GM11168 (cell line): ENCODE data around the gene ARRDC5.
"Not testable (repeated sequence)": the region's sequence is repeated elsewhere in the genome, so short reads cannot be mapped to it uniquely, and the experiment has no call there.

Source experiments
- in situ Hi-C: fragments of 300-500 bp; cut with MboI; formaldehyde crosslinking; loops from one replicate; pipeline ENCODE4 v1.12.0; 2022; ENCODE audit warnings: low sequenced_read_pairs; ENCODE audit not compliant: unreplicated experiment

Gene ARRDC5

DNA sequence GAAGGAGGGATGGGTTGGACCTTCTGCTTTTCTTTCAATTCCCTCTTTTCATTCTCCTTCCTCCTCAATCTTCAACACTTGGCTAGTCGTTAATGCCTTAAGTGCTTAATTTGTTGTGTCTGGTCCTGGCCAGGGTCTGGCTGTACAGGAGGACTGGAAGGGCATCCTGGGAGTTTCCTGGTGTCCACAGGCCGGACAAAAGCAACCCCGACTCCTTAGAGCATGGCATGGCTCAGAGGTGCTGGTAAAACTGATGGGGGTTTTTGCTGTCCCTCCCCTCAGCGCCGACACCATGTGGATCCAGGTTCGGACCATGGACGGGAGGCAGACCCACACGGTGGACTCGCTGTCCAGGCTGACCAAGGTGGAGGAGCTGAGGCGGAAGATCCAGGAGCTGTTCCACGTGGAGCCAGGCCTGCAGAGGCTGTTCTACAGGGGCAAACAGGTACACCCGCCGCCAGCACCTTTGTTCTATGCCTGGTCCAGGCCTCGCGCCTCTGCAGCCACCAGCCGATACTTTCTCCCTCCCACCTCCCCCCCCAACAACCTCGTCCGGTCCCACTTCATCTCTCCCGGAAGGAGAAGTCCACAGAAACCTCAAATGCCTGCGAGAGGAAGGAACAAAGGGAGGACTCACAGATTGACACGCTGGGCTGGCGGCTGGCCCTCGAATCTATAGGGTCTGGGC is 8.0 kb upstream of the ARRDC5 start:
- in situ Hi-C loops = no loop called here

DNA sequence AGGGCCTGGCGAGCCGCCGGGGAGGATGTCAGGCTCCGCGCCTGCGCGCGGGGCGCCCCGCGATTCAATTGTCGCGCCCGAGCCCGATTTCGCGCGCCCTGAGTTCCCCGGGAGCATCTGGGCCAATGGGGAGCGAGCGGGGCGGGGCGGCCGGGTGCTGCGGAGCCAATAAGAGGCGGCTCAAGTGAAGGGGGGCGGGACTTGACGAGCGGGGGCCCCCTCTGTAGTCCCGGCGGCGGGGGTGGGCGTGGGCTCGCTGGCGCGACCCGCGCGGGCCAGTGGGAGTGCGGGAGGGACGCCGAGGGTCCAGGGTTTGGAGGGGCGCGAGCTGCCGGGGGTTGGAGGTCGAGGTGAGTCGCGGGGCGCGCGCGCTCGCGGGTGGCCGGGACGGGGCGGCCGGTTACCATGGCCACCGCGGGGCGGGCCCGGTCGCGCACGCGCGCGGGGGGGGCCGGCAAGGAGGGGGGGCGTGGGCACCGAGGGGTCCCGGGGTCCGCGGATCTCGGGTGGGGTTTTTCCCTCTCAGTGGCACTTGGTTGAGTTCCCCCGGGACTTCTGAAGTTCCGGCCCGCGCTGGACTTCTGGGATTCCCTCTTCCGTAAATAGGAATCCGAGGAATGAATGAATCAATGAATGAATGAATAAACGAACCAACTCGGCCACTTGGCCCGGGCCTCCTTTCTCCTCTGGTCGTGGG is 7.3 kb upstream of the ARRDC5 start:
- in situ Hi-C loops = no loop called here

DNA sequence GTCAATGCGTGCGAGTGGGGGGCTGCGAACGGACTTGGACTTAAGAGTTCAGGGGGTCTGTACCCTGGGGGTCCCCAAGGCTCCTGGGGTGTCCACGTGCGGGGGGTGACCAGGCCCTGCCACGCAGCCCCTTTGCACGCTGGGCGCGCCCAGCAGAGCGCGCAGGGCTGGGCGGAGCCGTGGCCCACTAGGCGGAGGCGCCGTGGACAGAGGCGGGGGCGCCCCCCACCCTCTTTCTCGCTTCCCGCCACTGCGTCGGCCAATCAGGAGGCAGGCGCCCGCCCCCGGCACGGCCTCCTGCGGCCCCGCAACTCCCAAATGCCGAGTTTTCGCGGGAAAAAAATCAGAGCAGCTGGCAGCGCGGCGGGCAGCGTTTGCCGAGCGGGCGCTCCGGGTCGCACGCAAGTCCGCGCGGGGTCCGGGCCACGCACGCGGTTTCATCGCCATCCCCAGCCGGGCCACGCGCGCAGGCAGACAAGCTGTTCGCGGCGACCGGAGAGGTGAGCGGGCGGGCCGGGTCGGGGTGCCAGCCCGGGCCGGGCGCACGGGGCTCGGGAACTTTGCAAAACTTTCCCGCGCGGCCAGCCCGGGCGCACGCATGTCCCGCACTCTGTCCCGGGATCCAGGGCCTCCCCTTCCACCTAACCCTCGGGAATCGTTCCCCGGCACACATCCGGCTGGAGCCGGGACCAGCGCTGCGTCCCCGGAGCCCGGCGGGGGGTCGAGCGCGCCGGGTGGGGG is 6.6 kb upstream of the ARRDC5 start, which contains the start of gene UHRF1:
Gene UHRF1 (plus strand): TSS at position 346 of the 741 bp plus-strand sequence. CDS start 1,385 bp downstream, outside the sequence.
- in situ Hi-C loops = no loop called here

- in situ Hi-C loops = no loop called here
Observed at GRCh38 chr19:4908781-4909155, 6.1 kb upstream of the ARRDC5 start.

GRCh38 chr19:4908360-4908759 is 5.7 kb upstream of the ARRDC5 start:
- in situ Hi-C loops = no loop called here

- in situ Hi-C loops = no loop called here
Observed at GRCh38 chr19:4906963-4907362, 4.3 kb upstream of the ARRDC5 start.

DNA sequence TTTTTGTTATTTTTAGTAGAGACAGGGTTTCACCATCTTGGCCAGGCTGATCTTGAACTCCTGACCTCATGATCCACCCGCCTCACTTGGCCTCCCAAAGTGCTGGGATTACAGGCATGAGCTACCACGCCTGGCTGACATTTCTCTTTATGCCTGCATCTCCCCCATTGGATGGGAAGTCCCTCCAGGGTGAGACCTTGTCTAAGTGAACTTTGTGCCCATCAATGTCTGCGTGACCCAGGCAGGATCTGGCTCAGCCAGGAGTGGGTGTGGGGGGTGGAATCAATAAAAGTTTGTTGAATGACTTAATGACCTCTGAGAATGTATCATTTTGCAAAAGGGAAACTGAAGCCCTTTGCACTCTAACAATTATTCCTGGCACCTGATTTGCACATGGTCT is 1.8 kb upstream of the ARRDC5 start:
- in situ Hi-C loops = no loop called here

- in situ Hi-C loops = not testable (repeated sequence)
Observed at GRCh38 chr19:4900879-4901278, 1.8 kb downstream of the ARRDC5 start.

DNA sequence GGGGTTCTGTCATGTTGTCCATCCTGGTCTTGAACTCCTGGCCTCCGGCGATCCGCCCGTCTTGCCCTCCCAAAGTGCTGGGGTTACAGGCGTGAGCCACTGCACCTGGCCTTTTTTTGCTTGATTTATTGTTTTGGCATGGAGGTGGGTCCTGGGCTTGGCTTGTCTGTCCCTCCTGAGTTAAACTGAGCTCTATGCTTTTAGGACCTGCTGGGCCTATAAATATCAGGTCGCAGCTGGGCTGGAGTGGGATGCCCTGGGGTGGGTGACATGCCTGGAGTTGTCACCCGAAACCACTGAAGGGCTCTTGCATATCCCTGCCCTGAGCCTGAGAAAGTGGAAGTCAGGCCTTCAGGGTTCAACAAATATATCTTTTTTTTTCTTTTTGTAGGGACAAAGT is 5.5 kb downstream of the ARRDC5 start:
- in situ Hi-C loops = no loop called here

- in situ Hi-C loops = no loop called here
Observed at GRCh38 chr19:4896372-4896771, 6.3 kb downstream of the ARRDC5 start.

DNA sequence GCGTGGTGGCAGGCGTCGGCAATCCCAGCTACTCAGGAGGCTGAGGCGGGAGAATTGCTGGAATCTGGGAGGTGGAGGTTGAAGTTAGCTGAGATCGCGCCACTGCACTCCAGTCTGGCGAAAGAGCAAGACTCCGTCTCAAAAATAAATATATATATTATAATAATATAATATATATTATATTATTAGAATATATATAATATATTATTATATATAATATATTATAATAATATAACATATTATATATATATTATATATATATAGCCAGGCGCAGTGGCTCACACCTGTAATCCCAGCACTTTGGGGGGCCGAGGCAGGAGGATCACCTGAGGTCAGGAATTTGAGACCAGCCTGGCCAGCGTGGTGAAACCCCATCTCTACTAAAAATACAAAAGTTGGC is 9.7 kb downstream of the ARRDC5 start:
- in situ Hi-C loops = not testable (repeated sequence)

GRCh38 chr19:4891066-4891465 is 11.6 kb downstream of the ARRDC5 start:
- in situ Hi-C loops = no loop called here

DNA sequence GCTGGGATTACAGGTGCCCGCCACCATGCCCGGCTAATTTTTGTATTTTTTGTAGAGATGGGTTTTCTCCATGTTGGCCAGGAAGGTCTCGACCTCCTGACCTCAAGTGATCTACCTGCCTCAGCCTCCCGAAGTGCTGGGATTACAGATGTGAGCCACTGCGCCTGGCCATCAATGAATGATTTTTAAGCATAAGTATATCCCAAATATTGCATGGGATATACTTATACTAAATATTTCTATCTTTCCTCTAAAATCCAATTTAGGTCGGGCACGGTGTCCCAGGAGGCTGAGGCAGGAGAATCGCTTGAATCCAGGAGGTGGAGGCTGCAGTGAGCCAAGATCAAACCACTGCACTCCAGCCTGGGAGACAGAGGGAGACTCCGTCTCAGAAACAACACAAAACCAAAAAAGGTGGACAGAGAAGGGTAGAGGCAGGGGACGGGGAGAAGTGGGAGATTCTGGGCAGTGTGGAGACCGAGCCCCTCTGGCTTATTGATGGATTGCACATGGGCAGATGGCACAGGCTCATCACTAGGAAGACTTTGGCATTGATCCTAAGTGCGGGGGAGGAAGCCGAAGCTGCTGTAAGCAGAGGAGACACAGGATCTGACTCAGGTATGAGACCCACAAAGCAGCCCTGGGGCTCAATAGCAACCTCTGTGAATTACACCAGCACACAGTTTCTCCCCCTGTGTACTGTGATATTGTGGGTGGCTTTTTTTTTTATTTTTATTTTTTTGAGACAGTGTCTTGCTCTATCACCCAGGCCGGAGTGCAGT is 13.5 kb downstream of the ARRDC5 start:
- in situ Hi-C loops = no loop called here

DNA sequence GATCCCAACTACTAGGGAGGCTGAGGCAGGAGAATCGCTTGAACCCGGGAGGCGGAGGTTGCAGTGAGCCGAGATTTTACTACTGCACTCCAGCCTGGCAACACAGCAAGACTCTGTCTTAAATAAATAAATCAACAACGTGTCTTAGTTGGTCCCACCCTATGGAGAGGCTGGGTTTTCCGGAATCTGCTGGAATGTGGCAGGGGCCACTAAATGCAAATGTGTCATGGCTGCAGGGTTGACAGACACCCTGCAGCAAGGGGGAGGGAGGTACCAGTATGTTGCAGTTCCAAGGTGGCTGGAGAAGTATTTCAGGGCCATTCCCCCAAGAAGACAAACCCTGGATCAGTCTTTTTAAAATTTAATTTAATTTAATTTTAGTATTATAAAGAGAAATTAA is 14.9 kb downstream of the ARRDC5 start:
- in situ Hi-C loops = not testable (repeated sequence)

- in situ Hi-C loops = not testable (repeated sequence)
Observed at GRCh38 chr19:4884993-4885392, 17.7 kb downstream of the ARRDC5 start.

GRCh38 chr19:4882874-4883273 is 19.8 kb downstream of the ARRDC5 start:
- in situ Hi-C loops = not testable (repeated sequence)

- in situ Hi-C loops = loop anchor here (10.0 kb wide), 1 partner anchor 156 kb away; no protein-coding TSS in a partner anchor
Observed at GRCh38 chr19:4879041-4879440, 23.7 kb downstream of the ARRDC5 start.

DNA sequence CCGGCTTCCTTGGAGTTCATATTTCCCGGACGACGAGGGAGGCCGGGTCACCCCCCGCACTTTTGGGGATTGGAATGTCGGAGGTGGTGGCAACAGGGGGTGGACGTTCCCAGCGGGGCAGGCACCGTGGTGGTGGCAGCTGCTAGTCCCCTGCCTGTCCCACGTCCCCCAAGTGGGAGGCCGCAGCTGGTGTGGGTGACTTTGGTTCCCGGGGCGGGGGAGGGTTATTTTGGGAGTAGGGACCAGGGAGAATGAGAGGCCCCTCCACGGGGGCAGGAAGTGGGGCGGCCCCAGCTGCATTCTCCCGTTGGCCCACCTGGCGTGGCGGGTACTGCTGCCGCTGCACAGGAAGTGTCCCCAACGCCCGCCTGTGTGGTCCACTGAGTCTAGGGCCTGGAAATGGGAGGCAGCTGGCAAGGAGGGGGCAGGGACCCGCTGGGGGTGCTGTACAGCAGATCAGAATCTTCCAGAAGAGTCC is 24.2 kb downstream of the ARRDC5 start:
- in situ Hi-C loops = loop anchor here (10.0 kb wide), 1 partner anchor 156 kb away; no protein-coding TSS in a partner anchor

GRCh38 chr19:4877753-4878490 is 24.8 kb downstream of the ARRDC5 start:
- in situ Hi-C loops = loop anchor here (10.0 kb wide), 1 partner anchor 157 kb away; no protein-coding TSS in a partner anchor
